Adrenal gland (tissue), 12 donors: ENCODE results near the gene NAPSA. TPM values are rescaled to one million over a fixed set of nuclear protein-coding genes. Genes with fewer than 3 reads are reported as not detected.
"Not testable (repeated sequence)": the region's sequence is repeated elsewhere in the genome, so short reads cannot be mapped to it uniquely, and the experiment has no call there.

Experiments
- DNase-seq, 7 donors: peaks; one replicate each; pipeline ENCODE4 v3.0.0-alpha.2; 2019 to 2020
- H3K27ac ChIP-seq, 5 donors: fragments of 200-600 bp; sonication (generic) in 4 of 5; 1 replicate in 3 of 5; 2 replicates in 2 of 5; pipeline versions ENCODE4 v1.5.1 to v1.8.0; 2016 to 2020; ENCODE audit warnings: mild to moderate bottlenecking in 1 of 5
- H3K27me3 ChIP-seq: fragments of 200-600 bp; 2 replicates; pipeline ENCODE4 v1.8.0; 2021
- H3K36me3 ChIP-seq, 2 donors: fragments of 200-600 bp; replicated peaks in 1 of 2; 1 replicate in 1 of 2; 2 replicates in 1 of 2; pipeline versions ENCODE4 v1.5.1 to v1.8.0; 2018 to 2022
- H3K4me1 ChIP-seq, 2 donors: fragments of 200-600 bp; replicated peaks in 1 of 2; 1 replicate in 1 of 2; 2 replicates in 1 of 2; pipeline versions ENCODE4 v1.5.1 to v1.8.0; 2018 to 2021
- H3K4me3 ChIP-seq, 4 donors: fragments of 200-600 bp; sonication (generic) in 3 of 4; one replicate each; pipeline ENCODE4 v1.5.1; 2016 to 2018
- H3K9me3 ChIP-seq, 3 donors: fragments of 200-600 bp; sonication (generic) in 1 of 3; replicated peaks in 1 of 3; 1 replicate in 2 of 3; 2 replicates in 1 of 3; pipeline versions ENCODE4 v1.5.1 to v1.8.0; 2016 to 2021
- CTCF ChIP-seq, 6 experiments: fragments of 450-650 bp in 4 of 6; fragments of 200-600 bp in 2 of 6; sonication (generic) in 1 of 6; IDR thresholded peaks; 1 replicate in 5 of 6; 2 replicates in 1 of 6; pipeline versions ENCODE4 v1.5.1 to v1.8.0; 2016 to 2021; ENCODE audit warnings: antibody characterized with exemption in 6 of 6, mild to moderate bottlenecking in 2 of 6, moderate library complexity in 1 of 6
- POLR2A ChIP-seq, 2 donors: fragments of 450-650 bp; IDR thresholded peaks; one replicate each; pipeline ENCODE4 v1.6.1; 2017; ENCODE audit warnings: antibody characterized with exemption in 2 of 2, mild to moderate bottlenecking in 2 of 2, moderate library complexity in 1 of 2
- WGBS, 4 donors: extraction: QIAGEN DNeasy Blood & Tissue Kit in 2 of 4; methylation state at CpG; one replicate each; pipeline versions ENCODE4 v1.1.5 to v1.1.7; 2013 to 2017; 5-methylcytosine and 5-hydroxymethylcytosine counted together
- intact Hi-C, 2 donors: fragments of 100-400 bp; cut with DNase I; formaldehyde crosslinking; loops; one replicate each; pipeline versions ENCODE4 v1.14.1 to v1.15.0; 2022 to 2023
- polyA plus RNA-seq, 3 donors: library from polyadenylated mRNA; stranded (reverse); fragments of 200-250 nt in 2 of 3; fragments of 350-450 nt in 1 of 3; fragmentation: Illumina TruSeq in 1 of 3; extraction: RNeasy Lipid Tissue Mini Kit (QIAGEN cat#74804) in 1 of 3; gene quantifications; one replicate each; pipeline ENCODE4 v1.2.3, GENCODE V29; 2013 to 2014
- total RNA-seq, 9 donors: library from RNA; depleted of rRNA in 4 of 9; stranded (reverse); fragments of >200 nt in 4 of 9; fragments of 120-200 nt in 1 of 9; fragmentation: NEBNext Ultra II Directional in 1 of 9; extraction: Animal tissue kit (Norgen Biotek cat#: 25700) in 1 of 9; gene quantifications; one replicate each; pipeline versions ENCODE4 v1.1.0 to v1.2.4, GENCODE V29; 2013 to 2023
- donor health status: healthy with polysubstance abuse.
- donor health status: Bipolar disorder and iron deficiency.
- donor health status: DM: yes; HTN: yes; CAD: no.
- donor health status: DM: no; HTN: no; CAD: no.
- donor health status: DM: no; HTN: no; CAD: no.
- donor health status: DM: yes; HTN: yes; CAD: no.

The NAPSA gene
- total and polyA plus RNA-seq, 12 donors, result 0.14 to 4.5 (median 0.67) TPM; not detected in 3

GRCh38 chr19:50340331-50340730 is 25.1 kb downstream of the NAPSA start:
- no peak for TF ChIP-seq CTCF (IDR thresholded peaks at IDR 0.05)
- no peak for TF ChIP-seq POLR2A (IDR thresholded peaks at IDR 0.05)
- no peak for DNase-seq
- no peaks in the 10 kb centered on the region for H3K36me3 ChIP-seq
- H3K27ac ChIP-seq, result no peak overlapping the region
- no peaks in the 10 kb centered on the region for H3K9me3 ChIP-seq
- intact Hi-C loops, result no loop called here
- no peaks in the 10 kb centered on the region for H3K4me1 ChIP-seq
- H3K4me3 ChIP-seq, result no peak overlapping the region
- H3K27me3 ChIP-seq, result no peaks in the 10 kb centered on the region

- H3K9me3 ChIP-seq, H3K27me3 ChIP-seq, H3K27ac ChIP-seq, H3K36me3 ChIP-seq, H3K4me3 ChIP-seq, intact Hi-C loops, DNase-seq, H3K4me1 ChIP-seq: not testable (repeated sequence)
- WGBS, 4 donors, result 72 to 80% (median 75%) methylated on average over 5 to 6 of the region's 6 CpGs
Observed at GRCh38 chr19:50337031-50337430, 28.4 kb downstream of the NAPSA start.

- no peaks in the 10 kb centered on the region for H3K9me3 ChIP-seq
- 89 to 96% (median 94%) methylated on average over 9 to 12 of the region's 12 CpGs for WGBS, 4 donors
- TF ChIP-seq CTCF (IDR thresholded peaks at IDR 0.05), result no peak
- TF ChIP-seq POLR2A (IDR thresholded peaks at IDR 0.05), result no peak
- H3K4me3 ChIP-seq, result no peak overlapping the region
- no peak overlapping the region for H3K27ac ChIP-seq
- intact Hi-C loops, result no loop called here
- DNase-seq, result no peak
- H3K27me3 ChIP-seq, result peaks cover 6% of the 10 kb centered on the region
- peaks cover 4 to 7% of the 10 kb centered on the region in 2 donors for H3K4me1 ChIP-seq
- H3K36me3 ChIP-seq, result no peaks in the 10 kb centered on the region
Observed at GRCh38 chr19:50334741-50335421, 30.6 kb downstream of the NAPSA start.

GRCh38 chr19:50333737-50334617 is 31.5 kb downstream of the NAPSA start:
- DNase-seq, result peak; percentile 40 to 86 (median 74)
- peaks cover 4 to 7% of the 10 kb centered on the region in 2 donors for H3K4me1 ChIP-seq
- peaks cover 6% of the 10 kb centered on the region for H3K27me3 ChIP-seq

More at GRCh38 chr19:50333737-50334617, 31.5 kb downstream of the NAPSA start:
- Histone ChIP-seq H3K36me3 (no peaks in the 10 kb centered on the region), H3K27ac (peak overlapping the region in 2 of 5 donors; percentile 65 to 75), H3K4me3 (peak overlapping the region in 2 of 4 donors; percentile 5 to 49), H3K9me3 (no peaks in the 10 kb centered on the region)
- intact Hi-C loops, result no loop called here
- 10 to 30% (median 18%) methylated on average over 20 to 54 of the region's 54 CpGs for WGBS, 4 donors
- no peak for TF ChIP-seq CTCF (IDR thresholded peaks at IDR 0.05)
- TF ChIP-seq POLR2A (IDR thresholded peaks at IDR 0.05), result peak; percentile 35 to 65
